IMR-90 (cell line): Measurements from ENCODE around the gene B3GNT9. TPM values are rescaled to one million over a fixed set of nuclear protein-coding genes. Genes with fewer than 3 reads are reported as not detected.
A peak's percentile ranks its signal among the peaks of the same experiment; 100 is the strongest.

ENCODE experiments used
- ATAC-seq: fragments of 200-7000 bp; cut with Tn5 transposase; 2 replicates; pipeline ENCODE4 v1.9.1; 2020; ENCODE audit warnings: low read depth, mild to moderate bottlenecking, moderate library complexity
- BruUV-seq: library from RNA; stranded (reverse); fragments of 400-500 nt; replicated peaks from 2 replicates; lab custom pipeline; 2021; lab: Mats Ljungman, UMichigan
- CTCF ChIA-PET: fragments of 300-600 bp; formaldehyde crosslinking; extraction: SDS; loops from one replicate; lab custom pipeline; 2021; ENCODE audit warnings: antibody characterized with exemption; lab: Yijun Ruan, JAX
- POLR2A ChIA-PET: fragments of 300-600 bp; sonication (Branson Sonifier 250); formaldehyde crosslinking; loops from one replicate; lab custom pipeline; 2022; ENCODE audit warnings: antibody characterized with exemption; ENCODE audit not compliant: unreplicated experiment; lab: Charles Lee
- DNase-seq: peaks from one replicate; pipeline ENCODE4 v3.0.0; 2013
- H2AFZ ChIP-seq: replicated peaks from 2 replicates; pipeline ENCODE3; 2013; ENCODE audit warnings: low read length, mild to moderate bottlenecking; ENCODE audit not compliant: poor library complexity
- H2AK5ac ChIP-seq: 2 replicates; pipeline ENCODE4 v1.6.1; 2013; ENCODE audit warnings: low read depth, low read length, inconsistent platforms
- H2AK9ac ChIP-seq: replicated peaks from 2 replicates; pipeline ENCODE3; 2013; ENCODE audit warnings: mild to moderate bottlenecking, low read depth, low read length, moderate library complexity; ENCODE audit not compliant: poor library complexity
- H2BK120ac ChIP-seq: 2 replicates; pipeline ENCODE4 v1.6.1; 2013; ENCODE audit warnings: low read depth, low read length, inconsistent platforms
- H2BK15ac ChIP-seq: 3 replicates; pipeline ENCODE4 v1.6.1; 2013; ENCODE audit warnings: low read depth, low read length, inconsistent platforms
- H2BK20ac ChIP-seq: 2 replicates; pipeline ENCODE4 v1.6.1; 2013; ENCODE audit warnings: low read depth, mild to moderate bottlenecking, inconsistent platforms, low read length, moderate library complexity
- H2BK5ac ChIP-seq: 2 replicates; pipeline ENCODE4 v1.6.1; 2013; ENCODE audit warnings: mild to moderate bottlenecking, low read depth, low read length, inconsistent platforms; ENCODE audit not compliant: poor library complexity, severe bottlenecking
- H3K14ac ChIP-seq: replicated peaks from 2 replicates; pipeline ENCODE4 v1.6.1; 2013; ENCODE audit warnings: low read depth, low read length, inconsistent platforms
- H3K18ac ChIP-seq: 2 replicates; pipeline ENCODE4 v1.6.1; 2013; ENCODE audit warnings: low read depth, low read length, control low read depth
- H3K23ac ChIP-seq: 2 replicates; pipeline ENCODE4 v1.6.1; 2013; ENCODE audit warnings: low read depth, low read length, inconsistent platforms
- H3K27ac ChIP-seq: 2 replicates; pipeline ENCODE4 v1.5.1; 2013; ENCODE audit warnings: mild to moderate bottlenecking, control low read depth, low read length; ENCODE audit not compliant: insufficient read depth
- H3K27me3 ChIP-seq: 2 replicates; pipeline ENCODE4 v1.6.1; 2013; ENCODE audit warnings: low read length; ENCODE audit not compliant: control insufficient read depth, insufficient read depth
- H3K36me3 ChIP-seq: 2 replicates; pipeline ENCODE4 v1.6.1; 2013; ENCODE audit warnings: low read length, mixed read lengths; ENCODE audit not compliant: control insufficient read depth, insufficient read depth
- H3K4ac ChIP-seq: 2 replicates; pipeline ENCODE4 v1.6.1; 2013; ENCODE audit warnings: low read depth, low read length, inconsistent platforms
- H3K4me1 ChIP-seq: 2 replicates; pipeline ENCODE4 v1.6.1; 2013; ENCODE audit warnings: low read length, mixed read lengths; ENCODE audit not compliant: control insufficient read depth, insufficient read depth
- H3K4me2 ChIP-seq: 2 replicates; pipeline ENCODE4 v1.6.1; 2013; ENCODE audit warnings: low read depth, mild to moderate bottlenecking, control low read depth, low read length, moderate library complexity
- H3K4me3 ChIP-seq: 2 replicates; pipeline ENCODE4 v1.5.1; 2013; ENCODE audit warnings: low read depth, mild to moderate bottlenecking, control low read depth, low read length, moderate library complexity; ENCODE audit not compliant: insufficient read depth
- H3K56ac ChIP-seq: 2 replicates; pipeline ENCODE4 v1.6.1; 2013; ENCODE audit warnings: low read length, inconsistent platforms; ENCODE audit not compliant: insufficient read depth; ENCODE audit errors: extremely low read depth
- H3K79me1 ChIP-seq, 2 experiments: 2 replicates each; pipeline ENCODE4 v1.6.1; 2013; ENCODE audit warnings: low read length in 2 of 2, inconsistent platforms in 1 of 2, low read depth in 1 of 2
- H3K9ac ChIP-seq: 2 replicates; pipeline ENCODE4 v1.6.1; 2013; ENCODE audit warnings: low read depth, low read length, control low read depth
- H3K9me1 ChIP-seq: 2 replicates; pipeline ENCODE4 v1.6.1; 2013; ENCODE audit warnings: low read length, inconsistent platforms; ENCODE audit not compliant: insufficient read depth
- H3K9me3 ChIP-seq: 2 replicates; pipeline ENCODE4 v1.6.1; 2013; ENCODE audit warnings: low read length; ENCODE audit not compliant: control insufficient read depth, insufficient read depth
- H4K20me1 ChIP-seq: 2 replicates; pipeline ENCODE4 v1.6.1; 2013; ENCODE audit warnings: low read length, inconsistent platforms; ENCODE audit not compliant: insufficient read depth
- H4K5ac ChIP-seq: 2 replicates; pipeline ENCODE4 v1.6.1; 2013; ENCODE audit warnings: mild to moderate bottlenecking, low read depth, low read length, control low read depth
- H4K8ac ChIP-seq, 2 experiments: 2 replicates each; pipeline ENCODE4 v1.6.1; 2013; ENCODE audit warnings: low read depth in 2 of 2, low read length in 2 of 2, control low read depth in 1 of 2, inconsistent platforms in 1 of 2
- H4K91ac ChIP-seq: 2 replicates; pipeline ENCODE4 v1.6.1; 2013; ENCODE audit warnings: low read depth, low read length, inconsistent platforms; ENCODE audit not compliant: insufficient read depth
- CTCF ChIP-seq: conservative IDR thresholded peaks from 2 replicates; pipeline ENCODE4 v1.5.1; 2012; ENCODE audit warnings: mild to moderate bottlenecking, low read depth, low read length, improper control_type of control experiment
- ELK1 ChIP-seq: fragments of 150-350 bp; IDR thresholded peaks from 2 replicates; pipeline ENCODE4 v1.6.1; 2016; ENCODE audit warnings: low read depth, mild to moderate bottlenecking, low read length, moderate library complexity, borderline replicate concordance
- FOS ChIP-seq: fragments of 150-350 bp; IDR thresholded peaks from 2 replicates; pipeline ENCODE4 v1.6.1; 2016; ENCODE audit warnings: low read depth, low read length
- MAFK ChIP-seq: IDR thresholded peaks from 2 replicates; pipeline ENCODE4 v1.6.1; 2012; ENCODE audit warnings: low read depth, low read length, improper control_type of control experiment
- NFE2L2 ChIP-seq: fragments of 150-350 bp; IDR thresholded peaks from 2 replicates; pipeline ENCODE4 v1.6.1; 2016; ENCODE audit warnings: low read depth, mild to moderate bottlenecking, low read length
- POLR2A ChIP-seq: IDR thresholded peaks from 2 replicates; pipeline ENCODE4 v1.6.1; 2012; ENCODE audit warnings: mild to moderate bottlenecking, low read depth, low read length
- WGBS, 2 experiments: methylation state at CpG; one replicate each; pipeline versions ENCODE4 v1.1.5 to v1.1.7; 2013; ENCODE audit warnings: missing lambda C conversion rate in 2 of 2; ENCODE audit not compliant: insufficient read length in 1 of 2; ENCODE audit errors: extremely low coverage in 2 of 2; 5-methylcytosine and 5-hydroxymethylcytosine counted together
- dilution Hi-C: fragments of 300-500 bp; cut with HindIII; formaldehyde crosslinking; loops from one replicate; pipeline ENCODE4 v1.14.3; 2018; ENCODE audit warnings: low sequenced_read_pairs; ENCODE audit not compliant: unreplicated experiment
- in situ Hi-C: fragments of 300-500 bp; cut with MboI; formaldehyde crosslinking; loops from 3 replicates; pipeline ENCODE4 v1.14.3; 2019; ENCODE audit warnings: low sequenced_read_pairs, inconsistent platforms, mixed read lengths
- intact Hi-C: fragments of 100-400 bp; cut with micrococcal nuclease; formaldehyde crosslinking; loops from 2 replicates; pipeline ENCODE4 v1.10.0; 2022
- polyA plus RNA-seq, 3 experiments: library from polyadenylated mRNA; depleted of rRNA; stranded (reverse); fragments of >200 nt; gene quantifications; 2 replicates each; pipeline ENCODE4 v1.2.3, GENCODE V29; 2012; ENCODE audit warnings: low replicate concordance in 1 of 3
- total RNA-seq: library from RNA; depleted of rRNA; stranded (reverse); fragments of >200 nt; gene quantifications from 2 replicates; pipeline ENCODE4 v1.2.3, GENCODE V29; 2012

The B3GNT9 gene
- total and polyA plus RNA-seq, 2 of the 4 experiments (the other 2 are of a cell fraction) = 5.0 to 12.0 TPM

GRCh38 chr16:67137605-67138004, 13.2 kb downstream of the B3GNT9 start:
- H3K23ac ChIP-seq = no peak overlapping the region
- no peak overlapping the region for H4K5ac ChIP-seq
- in situ Hi-C loops = no loop called here
- DNase-seq (peak; percentile 31), ATAC-seq (no peak)
- peaks cover 53% of the 10 kb centered on the region for H3K36me3 ChIP-seq
- H3K4me2 ChIP-seq = no peak overlapping the region
- no peak overlapping the region for H2AK9ac ChIP-seq
- H3K4me1 ChIP-seq = no peaks in the 10 kb centered on the region
- ChIA-PET CTCF (interaction anchor here (1.5 to 1.6 kb wide), 2 partner anchors 17 to 119 kb away, joined by 3 to 8 read pairs; no protein-coding TSS in a partner anchor), POLR2A (no interaction called here)
- no peaks in the 10 kb centered on the region for H3K9me3 ChIP-seq
- dilution Hi-C loops = no loop called here
- no peak overlapping the region for H2AK5ac ChIP-seq
- H3K27me3 ChIP-seq = no peaks in the 10 kb centered on the region
- H2AFZ ChIP-seq = no peak overlapping the region
- H3K9ac ChIP-seq = no peak overlapping the region
- no CpG with 5 or more reads among the region's 3 CpGs for WGBS, 2 experiments
- H2BK5ac ChIP-seq = no peak overlapping the region
- no peak overlapping the region for H4K91ac ChIP-seq
- no peak for TF ChIP-seq FOS
- TF ChIP-seq CTCF = no peak
- TF ChIP-seq MAFK = no peak
- TF ChIP-seq ELK1 = no peak
- no peak for TF ChIP-seq NFE2L2
- TF ChIP-seq POLR2A = no peak
- H3K27ac ChIP-seq = no peak overlapping the region
- no peak overlapping the region for H2BK120ac ChIP-seq
- intact Hi-C loops = no loop called here
- peaks cover 3% of the 10 kb centered on the region for H3K9me1 ChIP-seq
- BruUV-seq = no TSS peak
- no peak overlapping the region for H4K8ac ChIP-seq
- no peak overlapping the region for H2BK15ac ChIP-seq
- no peak overlapping the region for H3K4ac ChIP-seq
- H3K18ac ChIP-seq = no peak overlapping the region
- H3K14ac ChIP-seq = no peak overlapping the region
- H3K79me1 ChIP-seq = peaks cover 0 to 5% of the 10 kb centered on the region in 2 experiments; a peak in 1 of 4 replicates
- H4K20me1 ChIP-seq = no peaks in the 10 kb centered on the region
- no peak overlapping the region for H3K4me3 ChIP-seq
- no peak overlapping the region for H3K56ac ChIP-seq
- no peak overlapping the region for H2BK20ac ChIP-seq
